Progenitor cell of endocrine pancreas (in vitro differentiated cells): Measurements from ENCODE around the gene RASAL2. TPM values are rescaled to one million over a fixed set of nuclear protein-coding genes. Genes with fewer than 3 reads are reported as not detected.
"Not testable (repeated sequence)": the region's sequence is repeated elsewhere in the genome, so short reads cannot be mapped to it uniquely, and the experiment has no call there.

Experiments
- DNase-seq: peaks from one replicate; pipeline ENCODE4 v3.0.0; 2021; ENCODE audit warnings: low spot score; ENCODE audit not compliant: unreplicated experiment
- H3K27ac Mint-ChIP-seq: 2 replicates; pipeline ENCODE4 v1.8.0; 2021; ENCODE audit warnings: mild to moderate bottlenecking, moderate library complexity, mixed read lengths
- H3K27me3 Mint-ChIP-seq: 2 replicates; pipeline ENCODE4 v1.8.0; 2021; ENCODE audit warnings: mixed read lengths
- H3K36me3 Mint-ChIP-seq: 2 replicates; pipeline ENCODE4 v1.8.0; 2022; ENCODE audit warnings: mixed read lengths; ENCODE audit not compliant: insufficient read depth
- H3K4me1 Mint-ChIP-seq: 2 replicates; pipeline ENCODE4 v1.8.0; 2021; ENCODE audit warnings: low read depth, mixed read lengths
- H3K4me3 Mint-ChIP-seq: 2 replicates; pipeline ENCODE4 v1.8.0; 2021; ENCODE audit warnings: low read depth, mild to moderate bottlenecking, moderate library complexity, mixed read lengths
- H3K9me3 Mint-ChIP-seq: 2 replicates; pipeline ENCODE4 v1.8.0; 2021; ENCODE audit warnings: low read depth, mixed read lengths
- CTCF ChIP-seq: fragments of 200-600 bp; sonication (generic); IDR thresholded peaks from one replicate; pipeline ENCODE4 v1.5.0; 2021; ENCODE audit warnings: antibody characterized with exemption, mild to moderate bottlenecking; ENCODE audit not compliant: unreplicated experiment
- total RNA-seq: library from RNA; stranded (reverse); gene quantifications from 2 replicates; pipeline ENCODE4 v1.2.1, GENCODE V29; 2021

The RASAL2 gene
- total RNA-seq, 1 donor from 2014 or later = 28.5 TPM

- peaks cover 7% of the 10 kb centered on the region for H3K4me1 Mint-ChIP-seq
- no peaks in the 10 kb centered on the region for H3K9me3 Mint-ChIP-seq
- no peaks in the 10 kb centered on the region for H3K36me3 Mint-ChIP-seq
- H3K4me3 Mint-ChIP-seq = no peak overlapping the region
- no peaks in the 10 kb centered on the region for H3K27me3 Mint-ChIP-seq
- TF ChIP-seq CTCF = peak; percentile 43
- H3K27ac Mint-ChIP-seq = no peak overlapping the region
- DNase-seq = no peak
These were observed 285.9 kb downstream of the RASAL2 start for GRCh38 chr1:178379807-178380206.

GRCh38 chr1:178382372-178382771, 288.5 kb downstream of the RASAL2 start:
- Mint-ChIP-seq H3K4me1 (peaks cover 7% of the 10 kb centered on the region), H3K36me3 (no peaks in the 10 kb centered on the region), H3K27me3 (no peaks in the 10 kb centered on the region), H3K4me3 (no peak overlapping the region), H3K9me3 (no peaks in the 10 kb centered on the region), H3K27ac (no peak overlapping the region)
- DNase-seq = no peak
- TF ChIP-seq CTCF = no peak

- H3K27ac Mint-ChIP-seq = no peak overlapping the region
These were observed 291.8 kb downstream of the RASAL2 start for GRCh38 chr1:178385662-178386061.

GRCh38 chr1:178388418-178389145, 294.7 kb downstream of the RASAL2 start:
- Mint-ChIP-seq H3K36me3 (no peaks in the 10 kb centered on the region), H3K4me1 (peaks cover 8% of the 10 kb centered on the region), H3K27ac (no peak overlapping the region), H3K27me3 (no peaks in the 10 kb centered on the region), H3K9me3 (no peaks in the 10 kb centered on the region), H3K4me3 (no peak overlapping the region)
- DNase-seq = no peak
- no peak for TF ChIP-seq CTCF

More at GRCh38 chr1:178385662-178386061, 291.8 kb downstream of the RASAL2 start:
- no peak for TF ChIP-seq CTCF
- H3K4me3 Mint-ChIP-seq = no peak overlapping the region
- no peaks in the 10 kb centered on the region for H3K27me3 Mint-ChIP-seq
- H3K36me3 Mint-ChIP-seq = no peaks in the 10 kb centered on the region
- peaks cover 14% of the 10 kb centered on the region for H3K4me1 Mint-ChIP-seq
- H3K9me3 Mint-ChIP-seq = no peaks in the 10 kb centered on the region
- no peak for DNase-seq

- no peaks in the 10 kb centered on the region for H3K27me3 Mint-ChIP-seq
- H3K36me3 Mint-ChIP-seq = no peaks in the 10 kb centered on the region
- H3K4me1 Mint-ChIP-seq = peaks cover 8% of the 10 kb centered on the region
- no peak for TF ChIP-seq CTCF
- no peaks in the 10 kb centered on the region for H3K9me3 Mint-ChIP-seq
- H3K27ac Mint-ChIP-seq = no peak overlapping the region
- H3K4me3 Mint-ChIP-seq = no peak overlapping the region
- no peak for DNase-seq
These were observed 295.5 kb downstream of the RASAL2 start for GRCh38 chr1:178389441-178389840.

- peaks cover 15% of the 10 kb centered on the region for H3K4me1 Mint-ChIP-seq
- H3K4me3 Mint-ChIP-seq, H3K9me3 Mint-ChIP-seq, H3K27ac Mint-ChIP-seq, H3K36me3 Mint-ChIP-seq, DNase-seq, H3K27me3 Mint-ChIP-seq: not testable (repeated sequence)
These were observed 296.4 kb downstream of the RASAL2 start for GRCh38 chr1:178390280-178390679.
